Stimulated activated CD8-positive, alpha-beta memory T cell treated with anti-CD3 and anti-CD28 coated beads, Interleukin-15, amount 100 ng/mL, for 1 hour (primary cell): ENCODE measurements around the gene MSANTD1.
"Not testable (repeated sequence)": the region's sequence is repeated elsewhere in the genome, so short reads cannot be mapped to it uniquely, and the experiment has no call there.

Experiments used
- DNase-seq: peaks from one replicate; pipeline ENCODE4 v3.0.0-alpha.2; 2020; ENCODE audit warnings: low read depth

The MSANTD1 gene

GRCh38 chr4:3290889-3291321 is 41.9 kb downstream of the MSANTD1 start:
- no peak for DNase-seq

- DNase-seq, result no peak
Observed at GRCh38 chr4:3291411-3291968, 42.5 kb downstream of the MSANTD1 start.

- DNase-seq, result no peak
Observed at GRCh38 chr4:3291969-3292570, 43.1 kb downstream of the MSANTD1 start.

- DNase-seq, result peak; percentile 56
Observed at GRCh38 chr4:3292571-3293400, 43.8 kb downstream of the MSANTD1 start, which contains the start of gene RGS12. RGS12 (plus strand) TSS chr4:3293021; CDS start chr4:3316171, 23,150 bp downstream.

GRCh38 chr4:3293401-3294391 is 44.7 kb downstream of the MSANTD1 start:
- DNase-seq, result no peak

- no peak for DNase-seq
Observed at GRCh38 chr4:3294401-3295241, 45.7 kb downstream of the MSANTD1 start.

- DNase-seq, result no peak
Observed at GRCh38 chr4:3295837-3296624, 47.1 kb downstream of the MSANTD1 start.

- no peak for DNase-seq
Observed at GRCh38 chr4:3296651-3297050, 47.7 kb downstream of the MSANTD1 start.

- no peak for DNase-seq
Observed at GRCh38 chr4:3297066-3297859, 48.3 kb downstream of the MSANTD1 start.

- DNase-seq, result no peak
Observed at GRCh38 chr4:3299122-3299975, 50.4 kb downstream of the MSANTD1 start.

GRCh38 chr4:3299976-3300671 is 51.2 kb downstream of the MSANTD1 start:
- no peak for DNase-seq

- not testable (repeated sequence) for DNase-seq
Observed at GRCh38 chr4:3300882-3301281, 51.9 kb downstream of the MSANTD1 start.

- no peak for DNase-seq
Observed at GRCh38 chr4:3301450-3302172, 52.7 kb downstream of the MSANTD1 start.

- DNase-seq, result peak; percentile 43
Observed at GRCh38 chr4:3302173-3302785, 53.3 kb downstream of the MSANTD1 start.

GRCh38 chr4:3302786-3303564 is 54.0 kb downstream of the MSANTD1 start:
- DNase-seq, result no peak

- DNase-seq, result no peak
Observed at GRCh38 chr4:3303565-3303824, 54.5 kb downstream of the MSANTD1 start.
